ENCODE data around the gene NKTR.
"Not testable (repeated sequence)": the region's sequence is repeated elsewhere in the genome, so short reads cannot be mapped to it uniquely, and the experiment has no call there.

NKTR gene

GRCh38 chr3:42591811-42592210, 8.7 kb upstream of the NKTR start:
- in situ Hi-C loops (cut with MboI; ENCODE audit: low pct_unique_long_range_greater_than_20kb, low sequenced_read_pairs): no loop called here
- peak; percentile 27 for DNase-seq

- DNase-seq: no peak
- in situ Hi-C loops (cut with MboI; ENCODE audit: low pct_unique_long_range_greater_than_20kb, low sequenced_read_pairs): no loop called here
Measured at GRCh38 chr3:42593635-42594034, 6.9 kb upstream of the NKTR start.

- in situ Hi-C loops (cut with MboI; ENCODE audit: low pct_unique_long_range_greater_than_20kb, low sequenced_read_pairs): no loop called here
- DNase-seq: no peak
Measured at GRCh38 chr3:42595682-42596081, 4.8 kb upstream of the NKTR start.

GRCh38 chr3:42597098-42597497, 3.4 kb upstream of the NKTR start:
- DNase-seq; in situ Hi-C loops (cut with MboI; ENCODE audit: low pct_unique_long_range_greater_than_20kb, low sequenced_read_pairs): not testable (repeated sequence)

DNA sequence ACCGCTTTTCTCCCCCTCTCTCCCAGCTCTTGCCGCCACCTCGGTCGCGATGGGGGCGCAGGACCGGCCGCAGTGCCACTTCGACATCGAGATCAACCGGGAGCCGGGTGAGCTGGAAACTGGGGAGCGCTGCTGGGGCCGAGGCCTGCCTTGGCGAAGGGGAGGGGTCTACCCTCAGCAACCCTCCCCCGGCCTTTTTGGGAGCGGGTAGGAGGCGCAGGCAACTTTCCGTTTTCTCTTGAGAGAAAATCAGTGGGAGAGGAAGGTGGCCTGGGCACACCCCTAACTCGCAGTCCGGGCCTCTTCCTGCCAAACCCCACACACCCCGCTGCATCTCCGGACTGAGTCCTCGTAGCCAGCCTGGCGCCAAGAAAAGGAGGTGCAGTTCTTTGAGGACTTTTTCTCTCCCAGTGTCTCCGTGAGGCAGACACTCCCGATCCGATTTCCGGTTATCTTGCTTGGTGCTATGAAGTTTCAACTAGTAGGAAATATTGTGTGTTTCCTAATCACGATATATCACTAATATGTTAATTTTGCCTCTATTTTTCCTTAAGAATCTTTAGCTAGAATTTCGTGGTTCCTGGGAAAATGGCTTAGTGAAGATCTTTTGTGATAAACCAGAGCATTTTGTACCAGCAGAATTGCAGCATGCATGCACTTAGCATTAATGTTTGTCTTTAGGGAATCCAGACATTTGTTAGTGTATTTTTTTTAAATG, 631 bp downstream of the NKTR start:
- DNase-seq: peak; percentile 89
- in situ Hi-C loops (cut with MboI; ENCODE audit: low pct_unique_long_range_greater_than_20kb, low sequenced_read_pairs): no loop called here

- in situ Hi-C loops (cut with MboI; ENCODE audit: low pct_unique_long_range_greater_than_20kb, low sequenced_read_pairs): no loop called here
- DNase-seq: peak; percentile 23
Measured at GRCh38 chr3:42601896-42602581, 1.6 kb downstream of the NKTR start.

GRCh38 chr3:42602961-42603360, 2.5 kb downstream of the NKTR start:
- in situ Hi-C loops (cut with MboI; ENCODE audit: low pct_unique_long_range_greater_than_20kb, low sequenced_read_pairs): no loop called here

GRCh38 chr3:42605546-42606173, 5.2 kb downstream of the NKTR start:
- no peak for DNase-seq
- in situ Hi-C loops (cut with MboI; ENCODE audit: low pct_unique_long_range_greater_than_20kb, low sequenced_read_pairs): no loop called here

More at GRCh38 chr3:42602961-42603360, 2.5 kb downstream of the NKTR start:
- DNase-seq: no peak

DNA sequence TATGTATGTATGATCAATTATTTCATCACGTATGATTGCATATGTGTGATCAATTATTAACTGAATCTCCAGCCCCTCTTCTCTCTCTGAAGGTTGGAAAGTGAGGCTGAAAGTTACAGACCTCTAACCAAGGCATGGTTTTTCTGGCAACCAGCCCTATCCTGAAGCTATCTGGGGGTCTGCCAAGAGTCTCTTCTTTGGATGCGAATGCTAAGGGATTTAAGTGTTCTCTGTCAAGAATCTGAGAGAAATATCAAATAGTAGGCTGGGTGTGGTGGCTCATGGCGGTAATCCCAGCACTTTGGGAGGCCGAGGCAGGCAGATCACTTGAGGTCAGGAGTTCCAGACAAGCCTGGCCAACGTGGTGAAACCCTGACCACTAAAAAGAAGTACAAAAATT, 8.1 kb downstream of the NKTR start:
- DNase-seq: no peak
- in situ Hi-C loops (cut with MboI; ENCODE audit: low pct_unique_long_range_greater_than_20kb, low sequenced_read_pairs): no loop called here

- in situ Hi-C loops (cut with MboI; ENCODE audit: low pct_unique_long_range_greater_than_20kb, low sequenced_read_pairs): no loop called here
- no peak for DNase-seq
Measured at GRCh38 chr3:42610976-42611375, 10.5 kb downstream of the NKTR start.

- DNase-seq: no peak
- in situ Hi-C loops (cut with MboI; ENCODE audit: low pct_unique_long_range_greater_than_20kb, low sequenced_read_pairs): no loop called here
Measured at GRCh38 chr3:42612217-42612616, 11.7 kb downstream of the NKTR start.

DNA sequence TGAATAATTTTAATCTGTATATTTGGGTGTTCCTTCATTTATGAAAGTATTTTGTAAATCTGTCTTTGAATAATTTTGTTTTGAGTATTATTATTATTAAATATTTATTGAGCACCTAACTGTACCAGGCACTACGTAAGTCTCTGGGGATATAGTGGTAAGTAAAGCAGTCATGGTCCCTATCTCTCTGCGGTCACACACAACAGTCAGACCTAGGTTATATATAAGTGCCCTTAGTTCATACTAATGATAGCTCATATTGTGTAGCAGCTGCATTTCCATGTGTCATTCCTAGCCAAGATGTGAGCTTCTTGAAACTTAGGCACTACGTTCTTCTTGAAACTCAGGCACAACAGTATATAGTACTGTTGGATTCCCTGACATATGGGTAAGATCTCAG, 12.4 kb downstream of the NKTR start:
- in situ Hi-C loops (cut with MboI; ENCODE audit: low pct_unique_long_range_greater_than_20kb, low sequenced_read_pairs): no loop called here
- DNase-seq: no peak

GRCh38 chr3:42613462-42613861, 13.0 kb downstream of the NKTR start:
- no peak for DNase-seq
- in situ Hi-C loops (cut with MboI; ENCODE audit: low pct_unique_long_range_greater_than_20kb, low sequenced_read_pairs): no loop called here

- in situ Hi-C loops (cut with MboI; ENCODE audit: low pct_unique_long_range_greater_than_20kb, low sequenced_read_pairs): no loop called here
- no peak for DNase-seq
Measured at GRCh38 chr3:42631620-42632019, 31.1 kb downstream of the NKTR start.

- in situ Hi-C loops (cut with MboI; ENCODE audit: low pct_unique_long_range_greater_than_20kb, low sequenced_read_pairs): no loop called here
- DNase-seq: no peak
Measured at GRCh38 chr3:42632146-42632545, 31.7 kb downstream of the NKTR start.

DNA sequence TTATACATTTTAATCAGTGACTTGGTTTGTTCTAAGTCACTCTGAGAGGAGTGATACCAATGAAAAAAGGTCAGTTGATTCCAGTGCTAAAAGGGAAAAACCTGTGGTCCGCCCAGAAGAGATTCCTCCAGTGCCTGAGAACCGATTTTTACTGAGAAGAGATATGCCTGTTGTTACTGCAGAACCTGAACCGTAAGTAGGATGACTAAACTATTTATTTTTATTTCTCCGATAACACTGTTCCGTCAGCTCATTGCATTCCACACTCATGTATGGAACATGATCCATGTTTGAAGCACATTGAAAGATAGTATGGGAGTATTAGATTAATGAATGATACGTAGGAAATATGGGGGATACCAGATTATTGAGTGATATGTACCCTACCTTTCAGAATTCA, 33.1 kb downstream of the NKTR start:
- in situ Hi-C loops (cut with MboI; ENCODE audit: low pct_unique_long_range_greater_than_20kb, low sequenced_read_pairs): no loop called here
- DNase-seq: no peak

DNA sequence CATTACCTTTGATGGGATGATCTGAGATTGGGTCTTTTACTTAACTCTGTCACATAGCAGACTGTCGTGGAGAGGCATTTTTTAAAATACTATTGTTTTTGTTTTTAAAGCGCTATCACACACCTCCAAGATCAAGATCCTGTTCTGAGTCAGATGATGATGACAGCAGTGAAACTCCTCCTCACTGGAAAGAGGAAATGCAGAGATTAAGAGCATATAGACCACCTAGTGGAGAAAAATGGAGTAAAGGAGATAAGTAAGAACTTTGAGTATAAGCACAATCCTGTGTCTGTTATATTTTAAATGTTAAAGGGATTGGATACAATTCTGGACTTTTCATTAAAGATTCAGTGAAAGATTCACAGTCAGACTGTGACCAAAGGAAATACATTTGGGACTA, 34.6 kb downstream of the NKTR start:
- in situ Hi-C loops (cut with MboI; ENCODE audit: low pct_unique_long_range_greater_than_20kb, low sequenced_read_pairs): no loop called here
- peak; percentile 45 for DNase-seq

GRCh38 chr3:42637001-42637400, 36.5 kb downstream of the NKTR start:
- in situ Hi-C loops (cut with MboI; ENCODE audit: low pct_unique_long_range_greater_than_20kb, low sequenced_read_pairs): no loop called here
- DNase-seq: no peak

DNA sequence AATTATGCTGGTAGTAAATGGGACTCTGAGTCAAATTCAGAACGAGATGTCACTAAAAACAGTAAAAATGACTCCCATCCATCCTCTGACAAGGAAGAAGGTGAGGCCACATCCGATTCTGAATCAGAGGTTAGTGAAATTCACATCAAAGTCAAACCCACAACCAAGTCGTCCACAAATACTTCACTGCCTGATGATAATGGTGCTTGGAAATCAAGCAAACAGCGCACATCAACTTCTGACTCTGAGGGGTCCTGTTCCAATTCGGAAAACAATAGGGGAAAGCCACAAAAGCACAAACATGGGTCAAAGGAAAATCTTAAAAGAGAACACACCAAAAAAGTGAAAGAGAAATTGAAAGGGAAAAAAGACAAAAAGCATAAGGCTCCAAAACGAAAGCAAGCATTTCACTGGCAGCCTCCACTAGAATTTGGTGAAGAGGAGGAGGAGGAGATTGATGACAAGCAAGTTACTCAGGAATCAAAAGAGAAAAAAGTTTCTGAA, 37.9 kb downstream of the NKTR start:
- in situ Hi-C loops (cut with MboI; ENCODE audit: low pct_unique_long_range_greater_than_20kb, low sequenced_read_pairs): no loop called here
- no peak for DNase-seq

DNA sequence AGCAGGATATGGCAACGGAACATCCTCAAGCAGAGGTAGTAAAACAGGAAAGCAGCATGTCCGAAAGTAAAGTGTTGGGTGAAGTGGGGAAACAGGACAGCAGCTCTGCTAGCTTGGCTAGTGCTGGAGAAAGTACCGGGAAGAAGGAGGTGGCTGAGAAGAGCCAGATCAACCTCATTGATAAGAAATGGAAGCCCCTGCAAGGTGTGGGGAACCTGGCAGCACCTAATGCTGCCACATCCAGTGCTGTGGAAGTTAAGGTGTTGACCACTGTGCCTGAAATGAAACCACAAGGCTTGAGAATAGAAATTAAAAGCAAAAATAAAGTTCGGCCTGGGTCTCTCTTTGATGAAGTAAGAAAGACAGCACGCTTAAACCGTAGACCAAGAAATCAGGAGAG, 38.7 kb downstream of the NKTR start:
- DNase-seq: no peak
- in situ Hi-C loops (cut with MboI; ENCODE audit: low pct_unique_long_range_greater_than_20kb, low sequenced_read_pairs): no loop called here

Measured in KBM-7 (cell line).